ENCODE data around the gene STEAP4. TPM values are rescaled to one million over a fixed set of nuclear protein-coding genes. Genes with fewer than 3 reads are reported as not detected.

The STEAP4 gene
- total RNA-seq, 1 experiment from 2014 or later: 0.10 TPM

- no peak overlapping the region for H3K27ac ChIP-seq (ENCODE audit: low read length)
- H3K27me3 ChIP-seq (ENCODE audit: control insufficient read depth, insufficient read depth, low read length): no peaks in the 10 kb centered on the region
- peaks cover 4% of the 10 kb centered on the region; the same call in 1 of the 2 replicates for H3K9me3 ChIP-seq (ENCODE audit: control insufficient read depth, insufficient read depth, low read depth, low read length)
- ATAC-seq (no peak), DNase-seq (ENCODE audit: low read depth, low spot score) (no peak)
- TF ChIP-seq CTCF (IDR thresholded peaks at IDR 0.05) (no peak), TCF7L2 (IDR thresholded peaks at IDR 0.05; ENCODE audit: low read depth, low read length) (no peak), SIN3A (IDR thresholded peaks at IDR 0.05; ENCODE audit: borderline replicate concordance, insufficient read depth, low read depth, low read length) (no peak)
- intact Hi-C loops (cut with micrococcal nuclease; ENCODE audit: unreplicated experiment): no loop called here
- POLR2A ChIA-PET: no interaction called here
- no peak overlapping the region for H3K4me3 ChIP-seq (ENCODE audit: low read depth in 2 of 2, low read length in 2 of 2)
- H3K36me3 ChIP-seq (ENCODE audit: control insufficient read depth, insufficient read depth, low read length): no peaks in the 10 kb centered on the region
- H3K4me1 ChIP-seq (ENCODE audit: control insufficient read depth, insufficient read depth, low read length): peaks cover 6% of the 10 kb centered on the region
- CTCF ChIA-PET: no interaction called here
- no TSS peak for BruUV-seq (replicated peaks)
- in situ Hi-C loops (cut with HindIII; ENCODE audit: low pct_unique_long_range_greater_than_20kb, low sequenced_read_pairs): no loop called here
Observed at GRCh38 chr7:88229302-88229995, 77.2 kb downstream of the STEAP4 start.

GRCh38 chr7:88226886-88227516 lies 79.7 kb downstream of the STEAP4 start:
- ChIA-PET CTCF (no interaction called here), POLR2A (no interaction called here)
- Histone ChIP-seq H3K27ac (ENCODE audit: low read length) (no peak overlapping the region), H3K4me3 (ENCODE audit: low read depth in 2 of 2, low read length in 2 of 2) (no peak overlapping the region), H3K4me1 (ENCODE audit: control insufficient read depth, insufficient read depth, low read length) (peaks cover 6% of the 10 kb centered on the region), H3K36me3 (ENCODE audit: control insufficient read depth, insufficient read depth, low read length) (no peaks in the 10 kb centered on the region), H3K9me3 (ENCODE audit: control insufficient read depth, insufficient read depth, low read depth, low read length) (peaks cover 4% of the 10 kb centered on the region; the same call in 1 of the 2 replicates), H3K27me3 (ENCODE audit: control insufficient read depth, insufficient read depth, low read length) (no peaks in the 10 kb centered on the region)
- intact Hi-C loops (cut with micrococcal nuclease; ENCODE audit: unreplicated experiment) (no loop called here), in situ Hi-C loops (cut with HindIII; ENCODE audit: low pct_unique_long_range_greater_than_20kb, low sequenced_read_pairs) (no loop called here)
- DNase-seq (ENCODE audit: low read depth, low spot score): peak; percentile 74
- no TSS peak for BruUV-seq (replicated peaks)
- no peak for TF ChIP-seq CTCF (IDR thresholded peaks at IDR 0.05)
- no peak for TF ChIP-seq REST (IDR thresholded peaks at IDR 0.05; ENCODE audit: insufficient read depth in 1 of 2, low read depth in 2 of 2, low read length in 1 of 2)
- no peak for TF ChIP-seq SIN3A (IDR thresholded peaks at IDR 0.05; ENCODE audit: borderline replicate concordance, insufficient read depth, low read depth, low read length)
- no peak for TF ChIP-seq POLR2AphosphoS5 (IDR thresholded peaks at IDR 0.05; ENCODE audit: low read depth, low read length)
- no peak for TF ChIP-seq TCF7L2 (IDR thresholded peaks at IDR 0.05; ENCODE audit: low read depth, low read length)
- peak; percentile 93 for ATAC-seq

Measured in Panc1 (cell line).